Bronchial epithelial cell (primary cell): ENCODE results near the gene TMEM151B. TPM values are rescaled to one million over a fixed set of nuclear protein-coding genes. Genes with fewer than 3 reads are reported as not detected.
"Not testable (repeated sequence)": the region's sequence is repeated elsewhere in the genome, so short reads cannot be mapped to it uniquely, and the experiment has no call there.

Source experiments
- DNase-seq: peaks from one replicate; pipeline ENCODE4 v3.0.0-alpha.2; 2010; ENCODE audit warnings: low read depth
- FAIRE-seq: peaks from 2 replicates; lab custom pipeline; 2011; peaks lifted over from hg19 to GRCh38; lab: Jason Lieb, UNC
- H3K27me3 ChIP-seq: 2 replicates; pipeline ENCODE4 v1.5.1; 2011; ENCODE audit warnings: low read length; ENCODE audit not compliant: control insufficient read depth, insufficient read depth
- H3K36me3 ChIP-seq: 2 replicates; pipeline ENCODE4 v1.5.1; 2011; ENCODE audit warnings: low read length; ENCODE audit not compliant: control insufficient read depth, insufficient read depth
- H3K4me3 ChIP-seq: 2 replicates; pipeline ENCODE4 v1.5.1; 2011; ENCODE audit warnings: mild to moderate bottlenecking, low read depth, low read length, control low read depth
- CTCF ChIP-seq: IDR thresholded peaks from 2 replicates; pipeline ENCODE4 v1.5.1; 2011; ENCODE audit warnings: mild to moderate bottlenecking, moderate library complexity, low read length, control low read depth, inconsistent platforms; ENCODE audit not compliant: insufficient read depth, severe bottlenecking
- total RNA-seq: library from RNA; depleted of rRNA; stranded (reverse); fragments of >200 nt; gene quantifications from 2 replicates; pipeline ENCODE4 v1.2.1, GENCODE V29; 2014

Gene TMEM151B
- total RNA-seq, 1 donor from 2014 or later = not detected

- Histone ChIP-seq H3K27me3 (peaks cover 3% of the 10 kb centered on the region), H3K36me3 (no peaks in the 10 kb centered on the region), H3K4me3 (no peak overlapping the region)
- FAIRE-seq (no peak), DNase-seq (no peak)
- no peak for TF ChIP-seq CTCF
These were observed 57.5 kb downstream of the TMEM151B start for GRCh38 chr6:44327760-44328159.

- H3K27me3 ChIP-seq, DNase-seq, FAIRE-seq, H3K36me3 ChIP-seq, H3K4me3 ChIP-seq: not testable (repeated sequence)
These were observed 58.0 kb downstream of the TMEM151B start for GRCh38 chr6:44328203-44328602.

- no peak for TF ChIP-seq CTCF
- H3K4me3 ChIP-seq = no peak overlapping the region
- no peak for FAIRE-seq
These were observed 59.6 kb downstream of the TMEM151B start for GRCh38 chr6:44329858-44330257.

GRCh38 chr6:44332585-44332984, 62.3 kb downstream of the TMEM151B start:
- no peak for TF ChIP-seq CTCF
- Histone ChIP-seq H3K36me3 (no peaks in the 10 kb centered on the region), H3K27me3 (peaks cover 3% of the 10 kb centered on the region), H3K4me3 (no peak overlapping the region)
- FAIRE-seq = no peak
- no peak for DNase-seq

More at GRCh38 chr6:44329858-44330257, 59.6 kb downstream of the TMEM151B start:
- Histone ChIP-seq H3K27me3 (peaks cover 3% of the 10 kb centered on the region), H3K36me3 (no peaks in the 10 kb centered on the region)
- DNase-seq = no peak

GRCh38 chr6:44333273-44333919, 63.1 kb downstream of the TMEM151B start:
- Histone ChIP-seq H3K27me3 (peaks cover 3% of the 10 kb centered on the region), H3K4me3 (no peak overlapping the region), H3K36me3 (no peaks in the 10 kb centered on the region)
- DNase-seq (no peak), FAIRE-seq (no peak)
- TF ChIP-seq CTCF = no peak

- Histone ChIP-seq H3K36me3 (no peaks in the 10 kb centered on the region), H3K27me3 (peaks cover 3% of the 10 kb centered on the region), H3K4me3 (no peak overlapping the region)
- FAIRE-seq (no peak), DNase-seq (no peak)
- no peak for TF ChIP-seq CTCF
These were observed 63.7 kb downstream of the TMEM151B start for GRCh38 chr6:44333942-44334341.
